IPS-NIHi7 (cell line): ENCODE measurements around the gene ATG10.
"Not testable (repeated sequence)": the region's sequence is repeated elsewhere in the genome, so short reads cannot be mapped to it uniquely, and the experiment has no call there.

Experiments
- DNase-seq: peaks from one replicate; pipeline ENCODE4 v3.0.0; 2012; ENCODE audit warnings: mixed read lengths; ENCODE audit errors: extremely low spot score

ATG10 gene

GRCh38 chr5:82222597-82223574 is 251.1 kb downstream of the ATG10 start:
- no peak for DNase-seq

- DNase-seq = peak; percentile 77
Observed at GRCh38 chr5:82225525-82226172, 253.8 kb downstream of the ATG10 start.

GRCh38 chr5:82234885-82235284 is 263.1 kb downstream of the ATG10 start:
- no peak for DNase-seq

GRCh38 chr5:82244151-82244550 is 272.3 kb downstream of the ATG10 start:
- no peak for DNase-seq

- no peak for DNase-seq
Observed at GRCh38 chr5:82244854-82245635, 273.2 kb downstream of the ATG10 start.

- DNase-seq = no peak
Observed at GRCh38 chr5:82246960-82247574, 275.2 kb downstream of the ATG10 start.

GRCh38 chr5:82252744-82253143 is 280.9 kb downstream of the ATG10 start:
- DNase-seq = no peak

- DNase-seq = no peak
Observed at GRCh38 chr5:82255844-82256243, 284.0 kb downstream of the ATG10 start.

- DNase-seq = no peak
Observed at GRCh38 chr5:82257247-82257646, 285.4 kb downstream of the ATG10 start.

- DNase-seq = no peak
Observed at GRCh38 chr5:82257729-82258128, 285.9 kb downstream of the ATG10 start.

- DNase-seq = no peak
Observed at GRCh38 chr5:82259172-82259800, 287.5 kb downstream of the ATG10 start.

- no peak for DNase-seq
Observed at GRCh38 chr5:82265047-82265446, 293.2 kb downstream of the ATG10 start.

GRCh38 chr5:82267297-82267933 is 295.6 kb downstream of the ATG10 start:
- not testable (repeated sequence) for DNase-seq

GRCh38 chr5:82269363-82269762 is 297.5 kb downstream of the ATG10 start:
- not testable (repeated sequence) for DNase-seq

- DNase-seq = not testable (repeated sequence)
Observed at GRCh38 chr5:82272571-82273356, 300.9 kb downstream of the ATG10 start.

GRCh38 chr5:82273426-82273825 is 301.6 kb downstream of the ATG10 start:
- DNase-seq = not testable (repeated sequence)

- peak; percentile 52 for DNase-seq
Observed at GRCh38 chr5:82274343-82275211, 302.8 kb downstream of the ATG10 start.

- DNase-seq = no peak
Observed at GRCh38 chr5:82275216-82275664, 303.4 kb downstream of the ATG10 start.
